Activated CD4-positive, CD25-positive, alpha-beta regulatory T cell treated with anti-CD3 and anti-CD28 coated beads, Interleukin-2, amount 50 U/mL, for 24 hours (primary cell): Measurements from ENCODE around the gene BRAP.
A peak's percentile ranks its signal among the peaks of the same experiment; 100 is the strongest.
"Not testable (repeated sequence)": the region's sequence is repeated elsewhere in the genome, so short reads cannot be mapped to it uniquely, and the experiment has no call there.

Source experiments
- ATAC-seq, 2 donors: fragments of 150-1000 bp; cut with Tn5 transposase; one replicate each; pipeline ENCODE4 v1.10.0; 2021; ENCODE audit warnings: mild to moderate bottlenecking in 1 of 2, moderate library complexity in 1 of 2

Gene BRAP, protein sequence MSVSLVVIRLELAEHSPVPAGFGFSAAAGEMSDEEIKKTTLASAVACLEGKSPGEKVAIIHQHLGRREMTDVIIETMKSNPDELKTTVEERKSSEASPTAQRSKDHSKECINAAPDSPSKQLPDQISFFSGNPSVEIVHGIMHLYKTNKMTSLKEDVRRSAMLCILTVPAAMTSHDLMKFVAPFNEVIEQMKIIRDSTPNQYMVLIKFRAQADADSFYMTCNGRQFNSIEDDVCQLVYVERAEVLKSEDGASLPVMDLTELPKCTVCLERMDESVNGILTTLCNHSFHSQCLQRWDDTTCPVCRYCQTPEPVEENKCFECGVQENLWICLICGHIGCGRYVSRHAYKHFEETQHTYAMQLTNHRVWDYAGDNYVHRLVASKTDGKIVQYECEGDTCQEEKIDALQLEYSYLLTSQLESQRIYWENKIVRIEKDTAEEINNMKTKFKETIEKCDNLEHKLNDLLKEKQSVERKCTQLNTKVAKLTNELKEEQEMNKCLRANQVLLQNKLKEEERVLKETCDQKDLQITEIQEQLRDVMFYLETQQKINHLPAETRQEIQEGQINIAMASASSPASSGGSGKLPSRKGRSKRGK

DNA sequence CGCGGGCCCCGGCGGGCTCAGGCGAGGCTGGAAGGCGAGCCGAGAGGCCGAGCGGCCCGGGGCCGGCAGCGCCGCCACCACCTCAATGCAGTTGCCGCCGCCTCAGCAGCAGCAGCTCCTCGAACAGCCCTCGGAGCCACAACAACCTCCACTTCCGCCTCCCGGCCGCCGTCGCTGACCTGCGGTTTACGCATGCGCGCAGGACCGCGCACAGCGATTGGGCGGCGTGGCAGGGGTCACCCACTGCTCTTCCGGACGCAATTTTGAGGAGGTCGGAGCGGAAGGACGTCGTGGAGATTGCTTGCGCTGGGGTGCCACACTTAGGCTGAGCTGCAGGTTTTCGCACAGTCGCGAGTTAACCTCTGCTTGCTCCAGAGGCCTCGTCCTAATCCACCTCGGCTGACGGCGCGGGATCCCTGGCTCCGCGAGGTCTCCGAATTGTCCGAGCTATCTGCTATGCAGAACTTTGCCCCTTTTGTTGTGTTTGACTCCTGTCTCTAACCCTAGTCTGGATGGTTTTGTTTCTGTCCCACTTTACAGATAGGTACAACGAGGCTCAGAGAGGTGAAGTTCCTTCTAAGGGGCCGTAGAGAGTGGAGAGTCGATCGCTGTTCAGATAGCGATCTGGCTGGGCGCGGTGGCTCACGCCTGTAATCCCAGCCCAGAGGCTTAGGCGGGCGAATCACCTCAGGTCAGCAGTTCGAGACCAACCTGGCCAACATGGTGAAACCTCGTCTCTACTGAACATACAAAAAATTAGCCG is at the start of gene BRAP, which contains the start of gene ACAD10:
Gene BRAP, minus strand, starts transcription at position 146 of the 763 bp plus-strand sequence. CDS start 164 bp downstream, outside the sequence.
Gene ACAD10, plus strand, starts transcription at position 243 of the 763 bp plus-strand sequence. CDS start 6,657 bp downstream, outside the sequence.
- peak; percentile 95 to 97 for ATAC-seq

DNA sequence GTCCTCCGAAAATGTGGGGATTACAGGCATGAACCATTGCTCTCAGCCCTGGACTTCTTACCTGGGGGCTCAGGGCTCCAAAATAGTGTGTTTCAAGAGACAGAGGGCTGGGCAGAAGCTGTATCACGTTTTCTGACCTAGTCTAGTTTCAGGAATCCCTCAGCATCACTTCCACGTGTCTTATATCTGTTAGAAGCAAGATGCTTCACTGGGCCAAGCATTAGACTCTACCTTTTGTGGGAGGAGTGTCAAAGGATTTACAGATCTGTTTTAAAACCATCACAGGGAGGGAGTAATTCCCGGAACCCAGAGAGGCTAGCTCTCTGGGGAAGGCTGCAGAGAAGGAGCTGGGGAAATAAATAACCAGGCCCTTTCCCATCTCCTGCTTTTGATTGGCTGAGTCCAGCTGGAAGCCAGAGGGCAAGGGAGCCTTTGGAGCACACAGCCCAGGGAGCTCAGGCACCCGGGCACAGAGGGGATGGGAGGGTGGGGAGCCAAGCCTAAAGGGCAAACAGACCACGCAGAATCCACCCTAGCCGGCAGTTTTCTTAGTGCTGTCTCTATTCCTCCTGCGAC is 47.7 kb upstream of the BRAP start:
- ATAC-seq, result no peak

DNA sequence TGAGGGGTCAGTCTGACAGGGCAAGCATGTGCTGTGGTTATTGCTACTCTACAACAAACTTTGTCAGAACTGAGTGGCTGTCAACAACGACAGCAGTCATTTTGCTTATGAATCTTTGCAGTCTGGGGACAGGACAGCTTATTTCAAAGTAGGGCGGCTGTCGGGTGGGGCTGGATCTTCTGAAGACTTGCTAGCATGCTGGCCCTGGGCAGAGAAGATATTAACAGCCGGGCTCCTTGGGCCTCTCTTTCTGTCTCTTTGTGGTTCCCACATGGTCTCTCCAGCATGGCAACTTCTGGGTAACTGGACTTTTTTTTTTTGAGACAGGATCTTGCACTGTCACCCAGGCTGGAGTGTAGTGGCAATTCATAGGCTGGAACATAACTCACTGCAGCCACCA is 47.0 kb upstream of the BRAP start:
- no peak for ATAC-seq

DNA sequence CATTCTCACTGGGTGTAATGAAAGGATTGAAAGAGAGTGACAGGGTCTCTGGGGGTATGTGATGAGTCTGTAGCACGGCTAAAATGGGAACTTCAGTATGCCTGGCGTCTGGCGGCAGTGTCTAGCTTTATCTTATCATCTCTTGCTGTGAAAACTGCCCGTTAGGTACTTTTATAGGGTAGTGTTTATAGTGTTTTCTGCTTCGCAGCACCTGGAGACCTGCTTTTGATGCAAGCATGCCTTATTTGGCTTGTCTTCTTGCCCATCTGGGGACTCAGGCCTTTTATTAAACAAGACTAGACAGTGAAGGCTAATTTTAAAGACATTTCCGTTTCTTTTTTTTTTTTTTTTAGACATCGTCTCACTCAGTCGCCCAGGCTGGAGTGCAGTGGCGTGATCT is 44.7 kb upstream of the BRAP start:
- no peak for ATAC-seq

DNA sequence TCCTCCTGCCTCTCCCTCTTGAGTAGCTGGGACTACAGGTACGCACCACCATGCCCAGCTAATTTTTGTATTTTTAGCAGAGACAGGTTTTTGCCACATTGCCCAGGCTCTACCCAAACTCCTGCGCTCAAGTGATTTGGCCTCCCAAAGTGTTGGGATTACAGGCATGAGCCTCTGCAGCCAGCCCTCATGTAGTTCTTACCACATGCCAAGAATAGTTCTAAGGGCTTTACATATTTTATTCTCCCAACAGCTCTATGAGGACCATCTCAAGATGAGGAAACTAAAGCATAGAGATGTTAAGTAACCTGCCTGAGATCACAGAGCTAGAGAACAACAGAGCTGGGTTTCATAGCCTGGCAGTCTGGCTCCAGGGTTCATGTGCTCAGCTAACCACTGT is 43.0 kb upstream of the BRAP start:
- no peak for ATAC-seq

DNA sequence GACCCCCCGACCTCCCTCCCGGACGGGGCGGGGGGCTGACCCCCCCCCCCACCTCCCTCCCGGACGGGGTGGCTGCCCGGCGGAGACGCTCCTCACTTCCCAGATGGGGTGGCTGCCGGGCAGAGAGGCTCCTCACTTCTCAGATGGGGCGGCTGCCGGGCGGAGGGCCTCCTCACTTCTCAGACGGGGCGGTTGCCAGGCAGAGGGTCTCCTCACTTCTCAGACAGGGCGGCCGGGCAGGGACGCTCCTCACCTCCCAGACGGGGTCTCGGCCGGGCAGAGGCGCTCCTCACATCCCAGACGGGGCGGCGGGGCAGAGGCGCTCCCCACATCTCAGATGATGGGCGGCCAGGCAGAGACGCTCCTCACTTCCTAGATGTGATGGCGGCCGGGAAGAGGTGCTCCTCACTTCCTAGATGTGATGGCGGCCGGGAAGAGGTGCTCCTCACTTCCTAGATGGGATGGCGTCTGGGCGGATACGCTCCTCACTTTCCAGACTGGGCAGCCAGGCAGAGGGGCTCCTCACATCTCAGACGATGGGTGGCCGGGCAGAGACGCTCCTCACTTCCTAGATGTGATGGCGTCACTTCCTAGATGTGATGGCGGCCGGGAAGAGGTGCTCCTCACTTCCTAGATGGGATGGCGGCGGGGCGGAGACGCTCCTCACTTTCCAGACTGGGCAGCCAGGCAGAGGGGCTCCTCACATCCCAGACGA is 38.0 kb upstream of the BRAP start:
- ATAC-seq, result not testable (repeated sequence)

DNA sequence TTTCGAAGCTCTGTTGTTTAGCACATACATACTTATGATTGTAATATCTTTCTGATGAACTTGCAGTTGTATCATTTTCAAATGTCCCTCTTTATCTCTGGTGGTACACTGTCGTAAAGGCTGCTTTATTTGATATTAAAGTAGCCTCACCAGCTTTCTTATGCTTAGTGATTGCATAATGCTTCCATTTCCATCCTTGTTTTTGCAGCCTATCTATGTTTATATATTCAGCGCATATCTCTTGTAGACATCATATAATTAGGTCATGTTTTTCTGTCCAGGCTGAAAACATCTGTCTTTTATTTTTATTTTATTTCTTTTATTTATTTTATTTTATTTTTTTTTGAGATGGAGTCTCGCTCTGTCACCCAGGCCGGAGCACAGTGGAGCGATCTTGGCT is 34.7 kb upstream of the BRAP start:
- no peak for ATAC-seq

DNA sequence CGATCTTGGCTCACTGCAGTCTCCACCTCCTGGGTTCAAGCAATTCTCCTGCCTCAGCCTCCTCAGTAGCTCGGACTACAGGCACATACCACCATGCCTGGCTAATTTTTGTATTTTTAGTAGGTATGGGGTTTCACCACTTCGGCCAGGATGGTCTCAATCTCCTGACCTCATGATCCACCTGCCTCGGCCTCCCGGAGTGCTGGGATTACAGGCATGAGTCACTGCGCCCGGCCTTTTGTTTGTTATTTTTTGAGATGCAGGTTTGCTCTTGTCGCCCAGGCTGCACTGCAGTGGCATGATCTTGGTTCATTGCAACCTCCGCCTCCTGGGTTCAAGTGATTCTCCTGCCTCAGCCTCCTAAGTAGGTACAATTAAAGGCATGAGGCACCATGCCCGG is 33.6 kb upstream of the BRAP start:
- ATAC-seq, result not testable (repeated sequence)

DNA sequence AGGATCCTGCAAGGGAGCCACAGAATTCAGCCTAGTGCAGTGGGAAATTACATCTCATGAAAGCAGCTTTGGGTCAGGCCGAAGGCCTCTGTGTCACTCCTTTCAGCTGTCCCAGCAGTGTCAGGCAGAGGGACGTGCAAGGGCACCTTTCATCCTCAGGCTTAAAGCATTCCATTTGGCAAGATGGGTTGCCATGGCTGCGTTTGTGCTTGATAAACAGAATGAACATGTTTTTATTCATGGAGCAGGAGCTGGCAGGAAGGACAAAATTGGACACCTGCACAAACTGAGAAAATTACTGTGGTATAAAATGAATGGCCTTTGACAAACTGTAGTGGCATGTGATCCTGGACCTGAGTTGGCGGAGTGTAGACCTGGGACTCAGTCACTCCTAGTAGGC is 29.5 kb upstream of the BRAP start:
- ATAC-seq, result no peak

DNA sequence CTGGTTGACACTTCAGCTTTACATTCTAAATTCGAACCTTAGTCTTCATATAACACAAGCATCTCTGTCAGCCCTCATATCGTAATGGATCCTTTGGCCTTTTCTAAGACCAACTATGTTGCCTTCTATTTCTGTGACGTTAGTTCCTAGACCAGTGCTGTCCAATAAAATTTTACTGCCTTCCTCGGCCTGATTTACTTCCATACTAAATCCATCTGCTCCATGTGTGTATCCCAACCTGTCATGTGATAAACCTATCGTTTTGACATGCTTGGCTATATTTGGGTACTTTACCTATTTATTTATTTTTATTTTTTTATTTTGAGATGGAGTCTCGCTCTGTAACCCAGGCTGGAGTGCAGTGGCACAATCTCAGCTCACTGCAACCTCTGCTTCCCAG is 20.4 kb upstream of the BRAP start:
- ATAC-seq, result no peak

DNA sequence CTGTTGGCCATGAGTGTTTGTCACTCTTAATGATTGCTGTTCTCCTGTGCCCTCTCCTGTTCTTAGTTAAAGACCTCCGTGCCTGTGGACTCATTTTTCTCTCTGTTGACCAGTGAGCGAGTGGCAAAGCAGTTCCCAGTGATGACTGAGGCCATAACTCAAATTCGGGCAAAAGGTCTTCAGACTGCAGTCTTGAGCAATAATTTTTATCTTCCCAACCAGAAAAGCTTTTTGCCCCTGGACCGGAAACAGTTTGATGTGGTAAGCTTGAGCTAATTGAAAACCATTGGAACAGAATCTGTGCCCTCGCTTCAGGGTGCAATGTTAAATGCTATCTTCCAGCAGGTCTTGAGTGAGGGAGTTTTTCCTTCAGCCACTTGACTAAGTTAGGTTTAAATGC is 19.9 kb upstream of the BRAP start:
- no peak for ATAC-seq

DNA sequence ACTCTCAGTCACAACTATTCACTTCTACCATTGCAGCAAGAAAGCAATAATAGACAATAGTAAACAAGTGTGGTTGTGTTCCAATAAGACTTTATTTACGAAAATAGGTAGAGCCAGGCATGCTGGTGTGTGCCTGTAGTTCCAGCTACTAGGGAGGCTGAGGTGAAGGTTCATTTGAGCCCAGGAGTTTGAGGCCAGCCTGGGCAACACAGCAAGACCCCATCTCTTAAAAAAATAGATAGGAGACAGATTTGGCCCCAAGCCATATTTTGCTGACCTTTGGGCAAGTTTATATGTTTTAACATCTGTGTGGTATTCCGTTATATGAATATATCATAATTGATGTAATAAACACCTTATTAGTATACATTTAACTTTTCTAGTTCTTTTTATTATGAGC is 14.2 kb upstream of the BRAP start:
- ATAC-seq, result no peak

DNA sequence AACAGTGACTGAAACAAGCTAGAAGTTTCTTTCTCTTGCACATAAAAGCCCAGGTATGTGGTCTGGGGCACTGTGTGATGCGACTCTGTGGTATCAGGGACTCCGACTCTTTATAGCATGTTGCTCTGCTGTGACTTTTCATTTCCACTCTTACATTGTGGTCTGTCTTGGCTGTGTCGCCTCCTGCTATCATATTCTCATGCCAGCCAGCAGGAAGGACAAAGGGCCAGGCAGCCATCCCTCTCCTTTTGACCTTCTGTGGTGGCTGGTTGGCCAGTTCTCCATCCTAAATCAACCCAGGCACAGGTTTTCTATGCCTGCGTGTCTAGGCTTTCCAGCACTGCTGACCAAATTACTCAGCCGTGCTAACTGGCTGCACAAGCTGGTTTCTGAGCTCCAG is 8.1 kb upstream of the BRAP start:
- ATAC-seq, result no peak

DNA sequence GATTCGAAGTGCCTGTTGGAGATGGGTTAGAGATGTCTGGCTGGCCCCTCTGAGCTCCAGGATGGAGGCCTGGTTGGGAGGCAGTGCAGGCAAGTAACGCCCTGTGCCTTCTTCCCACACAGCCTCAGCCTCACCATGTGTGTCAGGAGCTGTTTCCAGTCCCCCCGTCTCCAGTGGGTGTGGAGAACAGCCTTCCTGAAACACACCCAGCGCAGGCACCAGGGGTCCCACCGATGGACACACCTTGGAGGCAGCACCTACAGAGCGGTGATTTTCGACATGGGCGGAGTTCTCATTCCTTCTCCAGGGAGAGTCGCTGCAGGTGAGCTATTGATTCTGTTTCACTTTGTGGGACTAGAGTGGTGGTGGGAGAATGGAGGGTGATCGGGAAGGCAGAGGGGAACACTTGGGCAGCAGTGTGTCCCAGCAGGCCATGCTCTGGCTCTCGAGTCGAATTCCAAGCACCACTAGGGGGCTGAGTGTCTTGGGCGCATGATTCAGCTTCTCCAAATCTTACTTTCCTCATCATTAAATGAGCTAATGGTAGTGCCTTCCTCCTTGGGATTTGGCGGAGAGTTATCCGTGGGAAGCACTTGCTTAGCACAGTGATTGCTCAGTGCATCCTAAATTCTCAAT is 6.9 kb upstream of the BRAP start:
- ATAC-seq, result no peak

DNA sequence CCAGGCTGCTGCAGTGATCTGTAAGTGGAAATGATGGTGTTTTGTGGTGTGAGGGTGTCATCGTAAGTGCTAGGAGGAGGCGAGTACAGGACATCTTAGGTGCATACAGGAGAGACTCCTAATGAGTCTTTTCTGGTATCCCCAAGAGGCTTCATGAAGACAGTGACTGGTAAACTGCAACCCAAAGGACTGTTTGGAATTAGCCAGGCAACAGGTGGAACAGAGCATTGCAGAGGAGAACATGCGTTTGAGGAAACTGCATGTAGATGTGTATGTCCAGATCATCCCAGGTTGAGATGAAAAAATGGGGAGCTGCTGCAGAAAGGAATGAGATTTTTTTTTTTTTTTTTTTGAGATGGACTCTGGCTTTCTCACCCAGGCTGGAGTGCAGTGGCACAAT is 5.5 kb upstream of the BRAP start:
- no peak for ATAC-seq

DNA sequence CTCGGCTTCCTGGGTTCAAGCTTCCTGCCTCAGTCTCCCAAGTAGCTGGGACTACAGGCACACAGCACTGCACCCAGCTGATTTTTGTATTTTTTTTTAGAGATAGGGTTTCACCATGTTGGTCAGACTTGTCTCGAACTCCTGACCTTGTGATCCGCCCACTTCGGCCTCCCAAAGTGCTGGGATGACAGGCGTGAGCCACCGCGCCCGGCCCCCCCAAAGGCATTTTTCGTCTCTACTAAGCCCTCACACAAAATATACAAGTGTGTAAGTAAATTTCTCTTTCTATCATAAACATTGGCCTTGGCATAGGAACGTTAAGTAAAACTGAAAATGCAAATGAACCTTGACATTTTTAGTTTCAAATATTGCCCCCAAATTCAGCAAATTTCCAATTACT is 2.2 kb upstream of the BRAP start:
- no peak for ATAC-seq

DNA sequence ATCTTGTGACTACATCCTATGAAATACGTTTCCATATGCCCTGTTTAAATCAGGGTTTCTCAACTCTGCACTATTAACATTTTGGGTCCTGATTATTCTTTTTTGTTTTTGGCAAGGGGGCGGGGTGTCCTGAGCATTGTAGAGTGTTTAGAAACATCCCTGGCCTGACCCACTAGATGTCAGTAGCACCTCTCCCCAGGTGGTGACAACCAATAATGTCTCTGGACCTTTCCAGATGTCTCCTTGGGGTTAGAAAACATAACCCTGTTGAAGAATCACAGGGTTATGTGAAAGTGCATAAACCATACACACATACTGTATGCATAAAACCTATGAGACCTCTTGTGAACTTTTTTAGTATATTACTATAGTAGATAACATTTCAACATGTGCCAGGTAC is 1.5 kb upstream of the BRAP start:
- no peak for ATAC-seq

DNA sequence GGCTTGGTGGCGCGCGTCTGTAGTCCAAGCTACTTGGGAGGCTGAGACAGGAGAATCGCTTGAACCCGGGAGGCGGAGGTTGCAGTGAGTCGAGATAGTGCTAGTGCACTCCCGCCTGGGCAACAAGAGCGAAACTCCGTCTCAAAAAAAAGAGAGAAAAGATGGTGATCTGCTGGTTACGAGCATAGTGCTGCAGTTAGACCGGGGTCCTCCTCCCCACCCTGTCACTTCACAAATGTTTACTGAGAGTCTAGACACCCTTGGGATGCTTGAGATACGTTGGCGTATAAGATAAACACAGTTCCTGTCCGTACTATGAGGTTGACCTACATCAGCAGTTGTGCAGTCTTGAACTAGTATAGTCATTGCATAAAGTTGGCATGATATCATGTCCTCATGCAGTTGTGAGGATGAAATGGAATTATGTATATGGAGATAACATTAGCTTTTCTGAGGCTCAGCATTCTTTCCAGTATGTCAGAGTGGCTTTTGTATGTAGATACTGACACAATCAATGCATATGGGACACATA is 884 bp upstream of the BRAP start:
- ATAC-seq, result no peak

DNA sequence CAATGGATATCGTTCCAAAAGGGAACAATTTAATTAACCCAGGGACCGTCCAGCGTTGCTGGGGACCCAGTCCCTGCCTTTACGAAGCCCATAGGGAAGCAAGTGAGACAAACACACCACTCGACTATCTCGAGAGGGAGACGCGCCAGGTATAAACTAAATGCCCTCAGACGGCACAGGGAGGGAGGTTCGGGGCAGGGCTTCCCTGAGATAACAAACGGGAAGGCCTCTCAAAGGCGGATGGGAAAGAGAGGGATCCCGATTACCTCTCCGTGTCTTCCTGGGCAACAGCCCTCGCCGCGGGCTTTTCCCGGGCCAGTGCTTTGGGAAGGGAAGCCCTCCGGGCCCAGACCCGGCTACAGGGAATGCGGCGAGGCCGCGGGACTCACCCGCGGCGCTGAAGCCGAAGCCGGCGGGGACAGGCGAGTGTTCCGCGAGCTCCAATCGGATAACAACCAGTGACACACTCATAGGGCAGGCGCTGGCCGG is 390 bp downstream of the BRAP start:
- no peak for ATAC-seq

DNA sequence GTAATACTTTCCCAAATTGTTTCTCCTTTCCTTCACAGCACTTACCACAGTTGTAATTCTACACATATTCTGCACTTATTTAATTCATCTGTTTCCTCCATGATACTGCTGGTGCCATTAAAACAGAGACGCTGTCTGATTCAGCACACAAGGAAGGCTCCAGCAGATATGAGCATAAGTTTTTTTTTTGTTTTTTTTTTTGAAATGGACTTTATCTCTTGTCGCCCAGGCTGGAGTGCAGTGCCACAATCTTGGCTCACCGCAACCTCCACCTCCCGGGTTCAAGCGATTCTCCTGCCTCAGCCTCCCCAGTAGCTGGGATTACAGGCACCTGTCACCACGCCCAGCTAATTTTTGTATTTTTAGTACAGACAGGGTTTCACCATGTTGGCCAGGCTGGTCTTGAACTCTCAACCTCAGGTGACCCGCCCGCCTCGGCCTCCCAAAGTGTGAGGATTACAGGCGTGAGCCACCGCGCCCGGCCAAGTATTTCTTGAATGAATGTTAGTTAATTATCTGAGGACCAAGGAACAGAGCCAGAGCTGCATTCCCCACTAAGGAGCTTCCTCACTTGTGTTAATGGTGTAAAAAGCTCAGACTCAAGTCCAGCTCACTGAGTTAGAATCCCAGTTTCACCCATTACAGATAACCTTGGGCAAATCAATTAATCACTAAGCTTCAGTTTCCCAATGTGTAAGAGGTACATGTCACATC is 1.1 kb downstream of the BRAP start:
- ATAC-seq, result not testable (repeated sequence)

DNA sequence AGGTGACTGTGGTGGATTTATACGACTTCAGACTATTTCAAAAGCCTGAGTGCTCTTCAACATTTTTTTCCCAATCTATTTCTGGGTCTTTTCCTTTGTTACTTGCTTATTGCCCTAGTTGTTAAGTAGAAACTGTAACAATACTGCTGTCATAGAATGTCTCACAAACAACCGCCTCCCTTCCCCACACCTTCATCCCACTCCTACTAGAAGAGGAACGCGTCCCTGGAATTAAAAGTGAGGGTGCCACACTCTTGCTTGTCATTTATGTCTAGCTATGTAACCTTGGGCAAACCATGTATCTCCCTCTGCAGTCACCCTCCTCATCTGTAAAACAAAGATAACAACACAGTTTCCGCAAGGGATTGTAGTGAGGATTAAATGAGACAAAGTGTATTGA is 8.6 kb downstream of the BRAP start:
- no peak for ATAC-seq
